Endothelial cell of umbilical vein (primary cell): ENCODE data around the gene ARV1. TPM values are rescaled to one million over a fixed set of nuclear protein-coding genes. Genes with fewer than 3 reads are reported as not detected.

Source experiments
- BruUV-seq: library from RNA; stranded (reverse); fragments of 400-500 nt; replicated peaks from 2 replicates; lab custom pipeline; 2021; lab: Mats Ljungman, UMichigan
- CTCF ChIA-PET: fragments of 300-600, 350-600 bp; sonication (Branson Sonifier 250); formaldehyde crosslinking; loops from one replicate; lab custom pipeline; 2021; ENCODE audit warnings: antibody characterized with exemption, inconsistent platforms; lab: Charles Lee
- POLR2A ChIA-PET: fragments of 300-600, 350-600 bp; sonication (Branson Sonifier 250); formaldehyde crosslinking; loops from one replicate; lab custom pipeline; 2021; ENCODE audit warnings: antibody characterized with exemption, inconsistent platforms; lab: Charles Lee
- DNase-seq: peaks from one replicate; pipeline ENCODE4 v3.0.0-alpha.2; 2011; ENCODE audit warnings: low read depth, low spot score
- FAIRE-seq: peaks from 2 replicates; lab custom pipeline; 2011; peaks lifted over from hg19 to GRCh38; lab: Jason Lieb, UNC
- H2AFZ ChIP-seq: 2 replicates; pipeline ENCODE4 v1.6.0; 2012; ENCODE audit warnings: low read depth, low read length, control low read depth, inconsistent platforms
- H3K27ac ChIP-seq: 2 replicates; pipeline ENCODE4 v1.5.1; 2011; ENCODE audit warnings: low read depth, mild to moderate bottlenecking, control low read depth, low read length, moderate library complexity; ENCODE audit not compliant: insufficient read depth
- H3K27me3 ChIP-seq, 2 experiments: 2 replicates each; pipeline versions ENCODE4 v1.6.0 to v1.6.1; 2011; ENCODE audit warnings: low read length in 2 of 2, mixed read lengths in 1 of 2; ENCODE audit not compliant: control insufficient read depth in 2 of 2, insufficient read depth in 2 of 2
- H3K36me3 ChIP-seq, 2 experiments: 2 replicates in 1 of 2; 3 replicates in 1 of 2; pipeline ENCODE4 v1.5.1; 2011; ENCODE audit warnings: low read length in 2 of 2, mild to moderate bottlenecking in 1 of 2, moderate library complexity in 1 of 2; ENCODE audit not compliant: control insufficient read depth in 2 of 2, insufficient read depth in 2 of 2; ENCODE audit errors: extremely low read depth in 1 of 2
- H3K4me1 ChIP-seq: 3 replicates; pipeline ENCODE4 v1.5.1; 2011; ENCODE audit warnings: mild to moderate bottlenecking, low read length; ENCODE audit not compliant: control insufficient read depth, insufficient read depth; ENCODE audit errors: extremely low read depth
- H3K4me2 ChIP-seq: 2 replicates; pipeline ENCODE4 v1.6.1; 2011; ENCODE audit warnings: low read length, control low read depth, mixed read lengths; ENCODE audit not compliant: insufficient read depth
- H3K4me3 ChIP-seq, 3 experiments: fragments of 200-600 bp in 1 of 3; sonication (generic), shearing (Covaris generic) in 1 of 3; replicated peaks in 1 of 3; 2 replicates each; pipeline ENCODE4 v1.5.1; 2011 to 2016; ENCODE audit warnings: control low read depth in 3 of 3, low read length in 3 of 3, mild to moderate bottlenecking in 2 of 3, inconsistent platforms in 1 of 3, low read depth in 1 of 3, moderate library complexity in 1 of 3; ENCODE audit not compliant: insufficient read depth in 1 of 3
- H3K79me2 ChIP-seq: 2 replicates; pipeline ENCODE4 v1.6.0; 2012; ENCODE audit warnings: low read length, inconsistent platforms; ENCODE audit not compliant: control insufficient read depth, insufficient read depth
- H3K9ac ChIP-seq: replicated peaks from 2 replicates; pipeline ENCODE3; 2011; ENCODE audit warnings: low read length, control low read depth; ENCODE audit not compliant: insufficient read depth; ENCODE audit errors: extremely low read depth
- H3K9me1 ChIP-seq: replicated peaks from 3 replicates; pipeline ENCODE4 v1.6.0; 2011; ENCODE audit warnings: mild to moderate bottlenecking, low read length; ENCODE audit not compliant: control insufficient read depth, insufficient read depth; ENCODE audit errors: extremely low read depth
- H3K9me3 ChIP-seq: replicated peaks from 2 replicates; pipeline ENCODE4 v1.5.1; 2012; ENCODE audit warnings: low read length, inconsistent platforms; ENCODE audit not compliant: control insufficient read depth, insufficient read depth
- H4K20me1 ChIP-seq: replicated peaks from 2 replicates; pipeline ENCODE3; 2011; ENCODE audit warnings: mild to moderate bottlenecking, low read length; ENCODE audit not compliant: control insufficient read depth, insufficient read depth; ENCODE audit errors: extremely low read depth
- CTCF ChIP-seq, 2 donors: IDR thresholded peaks; 1 replicate in 1 of 2; 2 replicates in 1 of 2; pipeline ENCODE4 v1.5.1; 2011; ENCODE audit warnings: low read length in 2 of 2, mild to moderate bottlenecking in 2 of 2, moderate library complexity in 2 of 2, control low read depth in 1 of 2, inconsistent platforms in 1 of 2, low read depth in 1 of 2; ENCODE audit not compliant: insufficient read depth in 1 of 2; ENCODE audit errors: extremely low read depth in 1 of 2
- EZH2 ChIP-seq: IDR thresholded peaks from 2 replicates; pipeline ENCODE4 v1.6.1; 2012; ENCODE audit warnings: borderline replicate concordance, low read depth, mild to moderate bottlenecking, moderate library complexity, low read length, inconsistent platforms; ENCODE audit not compliant: severe bottlenecking
- FOS ChIP-seq: IDR thresholded peaks from 2 replicates; pipeline ENCODE4 v1.6.1; 2011; ENCODE audit warnings: mild to moderate bottlenecking, low read length, moderate library complexity, borderline replicate concordance; ENCODE audit not compliant: insufficient read depth
- GATA2 ChIP-seq: IDR thresholded peaks from 2 replicates; pipeline ENCODE4 v1.7.0; 2011; ENCODE audit warnings: low read depth, mild to moderate bottlenecking, moderate library complexity, mixed read lengths, low read length; ENCODE audit not compliant: insufficient read length, insufficient read depth
- JUN ChIP-seq: IDR thresholded peaks from 2 replicates; pipeline ENCODE4 v1.6.1; 2011; ENCODE audit warnings: borderline replicate concordance, low read depth; ENCODE audit not compliant: insufficient read length, insufficient read depth
- MAX ChIP-seq: IDR thresholded peaks from 2 replicates; pipeline ENCODE4 v1.6.1; 2011; ENCODE audit not compliant: insufficient read depth, insufficient read length
- MYC ChIP-seq: IDR thresholded peaks from one replicate; pipeline ENCODE4 v1.6.1; 2011; ENCODE audit warnings: mild to moderate bottlenecking, low read depth, low read length
- POLR2A ChIP-seq: IDR thresholded peaks from 2 replicates; pipeline ENCODE4 v1.6.1; 2012; ENCODE audit warnings: low read depth, mild to moderate bottlenecking, control low read depth, low read length
- POLR2AphosphoS5 ChIP-seq: IDR thresholded peaks from 2 replicates; pipeline ENCODE4 v1.6.1; 2012; ENCODE audit warnings: low read depth, mild to moderate bottlenecking, control low read depth, low read length, moderate library complexity; ENCODE audit not compliant: insufficient read depth
- dilution Hi-C: fragments of 300-500 bp; cut with MboI; formaldehyde crosslinking; loops from one replicate; pipeline ENCODE4 v1.15.0; 2019; ENCODE audit warnings: low sequenced_read_pairs; ENCODE audit not compliant: extremely low pct_ligation_motif_present
- intact Hi-C: fragments of 100-400 bp; cut with micrococcal nuclease; formaldehyde crosslinking; loops from one replicate; pipeline ENCODE4 v1.10.0; 2022
- polyA plus RNA-seq, 4 experiments: library from polyadenylated mRNA; depleted of rRNA in 3 of 4; stranded (reverse) in 3 of 4; unstranded in 1 of 4; fragments of >200 nt; gene quantifications; 2 replicates each; pipeline versions ENCODE4 v1.2.1 to v1.2.3, GENCODE V29; 2011 to 2012; ENCODE audit warnings: missing spikeins in 1 of 4
- total RNA-seq: library from RNA; stranded (reverse); gene quantifications from 2 replicates; pipeline ENCODE4 v1.2.3, GENCODE V29; 2021

ARV1 gene
- total and polyA plus RNA-seq, 2 donors (not counting 3 experiments of a cell fraction or from before 2014, with no cell fraction given) = 10.7 to 14.0 TPM

- DNase-seq (no peak), FAIRE-seq (no peak)
- BruUV-seq = no TSS peak
- ChIA-PET POLR2A (no interaction called here), CTCF (no interaction called here)
- peaks cover 20 to 26% of the 10 kb centered on the region in 2 experiments for H3K27me3 ChIP-seq
- no peak overlapping the region for H3K27ac ChIP-seq
- H3K9me1 ChIP-seq = no peaks in the 10 kb centered on the region
- H3K4me3 ChIP-seq = no peak overlapping the region
- H3K9me3 ChIP-seq = no peaks in the 10 kb centered on the region
- no peak overlapping the region for H2AFZ ChIP-seq
- intact Hi-C loops = no loop called here
- H3K79me2 ChIP-seq = no peaks in the 10 kb centered on the region
- no peaks in the 10 kb centered on the region for H4K20me1 ChIP-seq
- no peak overlapping the region for H3K4me2 ChIP-seq
- H3K4me1 ChIP-seq = peaks cover 9% of the 10 kb centered on the region
- dilution Hi-C loops = no loop called here
- no peaks in the 10 kb centered on the region for H3K36me3 ChIP-seq
- TF ChIP-seq GATA2 (no peak), CTCF (IDR thresholded peaks at IDR 0.05; ENCODE audit: extremely low read depth in 1 of 2, insufficient read depth in 1 of 2, low read depth in 1 of 2, low read length in 2 of 2) (no peak), JUN (no peak), POLR2AphosphoS5 (no peak), FOS (no peak), MYC (no peak), MAX (no peak), EZH2 (no peak), POLR2A (no peak)
- H3K9ac ChIP-seq = no peak overlapping the region
Observed at GRCh38 chr1:231044588-231044987, 65.7 kb downstream of the ARV1 start.
